AG04450 (cell line): ENCODE results near the gene IFIT5. TPM values are rescaled to one million over a fixed set of nuclear protein-coding genes. Genes with fewer than 3 reads are reported as not detected.

Source experiments
- CTCF ChIA-PET: fragments of 300-600, 350-600 bp; formaldehyde crosslinking; extraction: SDS; loops from one replicate; lab custom pipeline; 2022; ENCODE audit warnings: antibody characterized with exemption, inconsistent platforms; lab: Charles Lee
- POLR2A ChIA-PET: fragments of 350-600 bp; formaldehyde crosslinking; extraction: SDS; loops from one replicate; lab custom pipeline; 2021; ENCODE audit warnings: antibody characterized with exemption, inconsistent platforms; lab: Yijun Ruan, JAX
- DNase-seq: peaks from one replicate; pipeline ENCODE4 v3.0.0-alpha.2; 2011; ENCODE audit warnings: low read depth, low spot score
- H3K27ac ChIP-seq: one replicate; pipeline ENCODE4 v1.5.1; 2012; ENCODE audit warnings: low read depth, low read length, control low read depth
- H3K27me3 ChIP-seq: one replicate; pipeline ENCODE4 v1.6.0; 2012; ENCODE audit warnings: low read length; ENCODE audit not compliant: control insufficient read depth, insufficient read depth
- H3K4me3 ChIP-seq: 2 replicates; pipeline ENCODE4 v1.5.1; 2011; ENCODE audit warnings: mild to moderate bottlenecking, low read depth, low read length, control low read depth
- H3K9me3 ChIP-seq: 2 replicates; pipeline ENCODE4 v1.5.1; 2012; ENCODE audit warnings: low read length; ENCODE audit not compliant: control insufficient read depth, insufficient read depth
- CTCF ChIP-seq: IDR thresholded peaks from 2 replicates; pipeline ENCODE4 v1.5.1; 2011; ENCODE audit warnings: low read depth, low read length, control low read depth, inconsistent platforms
- polyA plus RNA-seq: library from polyadenylated mRNA; depleted of rRNA; stranded (reverse); fragments of >200 nt; gene quantifications from 2 replicates; pipeline ENCODE4 v1.2.3, GENCODE V29; 2011; rRNA removed

The IFIT5 gene
- polyA plus RNA-seq, 1 experiment = 14.9 TPM

GRCh38 chr10:89469517-89469916 lies 55.1 kb downstream of the IFIT5 start:
- no peak overlapping the region for H3K27ac ChIP-seq

More at GRCh38 chr10:89469517-89469916, 55.1 kb downstream of the IFIT5 start:
- Histone ChIP-seq H3K4me3 (no peak overlapping the region), H3K27me3 (no peaks in the 10 kb centered on the region), H3K9me3 (no peaks in the 10 kb centered on the region)
- no peak for DNase-seq
- no peak for TF ChIP-seq CTCF
- POLR2A ChIA-PET = no interaction called here
- CTCF ChIA-PET = interaction anchor here (1.6 kb wide), 1 partner anchor 95 kb away, joined by 6 read pairs; no protein-coding TSS in a partner anchor

Other genes with a start within 250 kb of the IFIT5 start
- 0.71 and 1.1 TPM in 2 replicates for gene CH25H, start 207.3 kb upstream of the IFIT5 start, polyA plus RNA-seq
- 48.8 and 51.6 TPM in 2 replicates for gene LIPA, start 162.8 kb upstream of the IFIT5 start, polyA plus RNA-seq
- gene IFIT2, start 112.5 kb upstream of the IFIT5 start, polyA plus RNA-seq = 2.9 and 3.8 TPM in 2 replicates
- gene IFIT3, start 86.6 kb upstream of the IFIT5 start, polyA plus RNA-seq = 6.3 and 8.7 TPM in 2 replicates
- not detected in 2 replicates for gene IFIT1B, start 36.5 kb upstream of the IFIT5 start, polyA plus RNA-seq
- 24.3 and 32.8 TPM in 2 replicates for gene IFIT1, start 21.9 kb upstream of the IFIT5 start, polyA plus RNA-seq
- gene SLC16A12, start 121.0 kb downstream of the IFIT5 start, polyA plus RNA-seq = 1.3 and 1.5 TPM in 2 replicates
- 6.9 and 9.2 TPM in 2 replicates for gene PANK1, start 230.7 kb downstream of the IFIT5 start, polyA plus RNA-seq